Measurements from ENCODE around the gene ARL4A.
"Not testable (repeated sequence)": the region's sequence is repeated elsewhere in the genome, so short reads cannot be mapped to it uniquely, and the experiment has no call there.

The ARL4A gene

GRCh38 chr7:12670000-12670729 is 17.3 kb upstream of the ARL4A start:
- no peak for DNase-seq

- DNase-seq = no peak
Observed at GRCh38 chr7:12670743-12671520, 16.5 kb upstream of the ARL4A start.

GRCh38 chr7:12673436-12673835 is 14.0 kb upstream of the ARL4A start:
- DNase-seq = not testable (repeated sequence)

GRCh38 chr7:12674053-12674452 is 13.4 kb upstream of the ARL4A start:
- DNase-seq = no peak

GRCh38 chr7:12674861-12675260 is 12.6 kb upstream of the ARL4A start:
- peak; percentile 39 for DNase-seq

DNA sequence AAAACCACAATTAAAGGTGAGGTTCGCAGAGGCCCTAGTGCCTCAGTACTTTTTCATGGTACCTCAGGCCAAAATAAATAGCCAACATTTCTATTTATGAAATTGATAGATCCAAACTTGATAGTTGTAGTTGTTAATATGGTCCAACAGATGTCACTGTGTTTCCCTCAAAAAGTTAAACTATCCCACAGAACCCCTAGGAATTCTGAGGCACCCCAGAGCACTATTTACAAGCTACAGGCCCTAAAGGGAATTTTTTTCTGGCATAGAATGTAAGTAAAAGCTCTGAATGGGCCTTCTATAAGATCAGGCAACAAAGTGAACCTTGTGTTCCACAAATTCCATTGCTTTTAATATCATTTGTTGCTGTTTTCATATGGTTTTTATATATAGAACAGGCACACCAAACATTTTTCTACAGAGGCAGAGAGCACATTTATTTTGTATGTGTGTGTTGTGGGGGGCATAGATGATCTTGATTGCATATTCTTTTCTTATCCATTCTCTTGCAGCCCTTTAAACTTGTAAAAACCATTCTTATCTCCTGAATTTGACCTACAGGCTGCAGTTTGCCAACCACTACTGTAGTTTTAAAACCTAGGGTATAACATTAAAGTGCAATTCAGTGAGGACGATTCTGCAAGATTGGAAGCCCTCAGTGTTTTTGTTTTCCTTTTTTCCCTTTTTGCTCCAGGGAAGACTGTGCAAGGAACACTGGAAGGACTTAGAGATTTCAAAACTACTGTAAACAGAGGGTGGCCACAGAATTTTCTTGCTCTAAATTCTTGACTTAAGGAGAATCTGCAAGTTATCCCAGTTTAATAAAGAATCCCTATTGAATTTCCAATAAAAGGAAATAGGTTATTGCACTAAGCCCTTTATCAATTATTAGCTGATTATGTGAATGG is 3.5 kb upstream of the ARL4A start:
- DNase-seq = no peak

GRCh38 chr7:12684733-12685132 is 2.7 kb upstream of the ARL4A start:
- no peak for DNase-seq

- peak; percentile 26 for DNase-seq
Observed at GRCh38 chr7:12685550-12685949, 1.9 kb upstream of the ARL4A start.

- peak; percentile 96 for DNase-seq
Observed at GRCh38 chr7:12686234-12686890, 1.1 kb upstream of the ARL4A start.

DNA sequence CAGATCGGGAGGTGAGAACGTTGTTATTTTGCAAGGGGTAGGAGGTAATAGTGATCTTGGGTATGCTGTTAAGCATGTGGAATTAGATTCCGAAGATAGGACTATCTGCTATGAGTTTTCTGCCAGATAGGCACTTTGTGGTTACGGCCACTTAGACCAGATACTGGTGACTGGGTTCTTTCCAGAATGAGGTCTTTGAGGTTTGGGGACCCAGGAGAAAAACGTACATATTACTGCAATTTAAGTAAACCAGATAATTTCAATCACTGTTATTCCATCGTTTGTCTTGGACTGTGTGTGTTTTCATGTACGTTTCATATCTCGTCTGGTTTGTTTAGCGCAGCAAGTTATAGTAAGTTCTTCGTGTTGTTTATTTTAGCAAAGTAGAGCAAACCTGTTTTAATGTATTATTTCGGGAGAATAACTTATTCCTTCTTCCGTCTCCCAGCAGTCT is 312 bp downstream of the ARL4A start:
- no peak for DNase-seq

- not testable (repeated sequence) for DNase-seq
Observed at GRCh38 chr7:12688485-12689170, 1.2 kb downstream of the ARL4A start.

- no peak for DNase-seq
Observed at GRCh38 chr7:12689451-12689850, 2.0 kb downstream of the ARL4A start.

DNA sequence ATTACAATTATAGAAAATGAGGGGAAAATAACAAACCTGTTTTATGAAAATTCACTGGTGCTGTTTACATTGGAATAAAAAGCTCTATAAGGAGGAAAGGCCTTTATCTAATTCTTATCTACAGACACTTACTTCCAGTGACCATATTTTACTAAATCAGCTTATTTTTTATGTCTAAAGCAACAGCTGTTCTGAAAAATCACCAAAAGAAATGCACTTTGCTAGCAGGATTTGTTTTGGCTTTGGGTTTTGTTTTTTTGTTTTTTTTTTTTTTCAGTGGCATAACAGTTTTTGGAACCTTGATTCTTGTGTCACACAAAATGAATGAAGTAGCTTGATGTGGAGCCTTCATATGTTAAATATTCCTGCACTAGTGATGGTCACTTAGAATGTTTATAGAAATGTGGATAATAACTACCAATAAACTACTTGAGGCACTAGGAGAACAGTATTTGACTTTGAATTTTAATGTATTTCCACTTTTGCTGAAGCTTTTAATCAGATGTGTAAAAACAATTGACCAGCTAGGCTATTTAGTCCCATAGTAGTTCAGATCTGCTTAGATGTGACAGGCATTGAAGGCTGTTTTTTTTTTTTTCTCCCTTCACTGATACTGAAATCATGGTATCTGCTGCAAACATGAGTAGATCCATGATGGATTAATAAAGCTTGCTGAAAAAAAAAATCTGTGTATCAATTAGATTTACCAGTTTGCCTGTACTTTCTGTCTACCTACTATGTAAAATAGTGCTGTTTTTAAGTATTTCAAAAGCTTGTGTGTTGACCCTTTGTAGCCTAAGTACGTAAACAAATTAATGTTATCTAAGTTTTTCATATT is 2.8 kb downstream of the ARL4A start:
- DNase-seq = no peak

DNA sequence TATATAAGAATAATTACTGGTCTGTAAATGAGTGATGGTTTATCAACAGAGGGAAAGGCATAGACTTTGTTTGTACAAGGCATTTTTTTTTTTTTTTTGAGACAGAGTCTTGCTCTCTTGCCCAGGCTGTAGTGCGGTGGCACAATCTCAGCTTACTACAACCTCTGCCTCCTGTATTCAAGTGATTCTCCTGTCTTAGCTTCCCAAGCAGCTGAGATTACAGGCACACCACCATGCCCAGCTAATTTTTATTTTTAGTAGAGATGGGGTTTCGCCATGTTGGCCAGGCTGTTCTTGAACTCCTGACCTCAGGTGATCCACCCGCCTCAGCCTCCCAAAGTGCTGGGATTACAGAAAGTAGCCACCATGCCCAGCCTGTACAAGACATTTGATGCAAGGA is 4.0 kb downstream of the ARL4A start:
- DNase-seq = not testable (repeated sequence)

- DNase-seq = no peak
Observed at GRCh38 chr7:12692035-12692434, 4.6 kb downstream of the ARL4A start.

- no peak for DNase-seq
Observed at GRCh38 chr7:12692479-12693259, 5.2 kb downstream of the ARL4A start.

- no peak for DNase-seq
Observed at GRCh38 chr7:12694817-12695216, 7.4 kb downstream of the ARL4A start.

GRCh38 chr7:12695965-12696364 is 8.5 kb downstream of the ARL4A start:
- no peak for DNase-seq

GRCh38 chr7:12699299-12699698 is 11.9 kb downstream of the ARL4A start:
- DNase-seq = no peak

GRCh38 chr7:12701433-12701832 is 14.0 kb downstream of the ARL4A start:
- DNase-seq = no peak
